Activated CD8-positive, alpha-beta memory T cell treated with anti-CD3 and anti-CD28 coated beads, Interleukin-2, amount 50 U/mL, for 24 hours (primary cell): Measurements from ENCODE around the gene MYORG.

Experiments
- DNase-seq: peaks from one replicate; pipeline ENCODE4 v3.0.0-alpha.2; 2020; ENCODE audit errors: extremely low read depth

Gene MYORG

GRCh38 chr9:34384368-34385165 lies 7.9 kb upstream of the MYORG start:
- DNase-seq, result no peak

GRCh38 chr9:34383904-34384303 lies 7.2 kb upstream of the MYORG start:
- no peak for DNase-seq

GRCh38 chr9:34382879-34383278 lies 6.2 kb upstream of the MYORG start:
- no peak for DNase-seq

GRCh38 chr9:34382054-34382453 lies 5.4 kb upstream of the MYORG start:
- no peak for DNase-seq

GRCh38 chr9:34381323-34381722 lies 4.6 kb upstream of the MYORG start:
- no peak for DNase-seq

- peak; percentile 23 for DNase-seq
Measured at GRCh38 chr9:34380511-34381315, 4.0 kb upstream of the MYORG start.

GRCh38 chr9:34380034-34380510 lies 3.4 kb upstream of the MYORG start:
- no peak for DNase-seq

- DNase-seq, result peak; percentile 80
Measured at GRCh38 chr9:34379334-34380033, 2.8 kb upstream of the MYORG start.

GRCh38 chr9:34378376-34379060 lies 1.8 kb upstream of the MYORG start:
- DNase-seq, result no peak

GRCh38 chr9:34377404-34377746 lies 677 bp upstream of the MYORG start:
- DNase-seq, result no peak

- no peak for DNase-seq
Measured at GRCh38 chr9:34375901-34376595, 650 bp downstream of the MYORG start.

GRCh38 chr9:34374905-34375552 lies 1.7 kb downstream of the MYORG start:
- DNase-seq, result no peak

- DNase-seq, result no peak
Measured at GRCh38 chr9:34374339-34374738, 2.4 kb downstream of the MYORG start.

GRCh38 chr9:34373749-34374148 lies 2.9 kb downstream of the MYORG start:
- no peak for DNase-seq

GRCh38 chr9:34372467-34373011 lies 4.2 kb downstream of the MYORG start:
- DNase-seq, result no peak

- no peak for DNase-seq
Measured at GRCh38 chr9:34371886-34372466, 4.7 kb downstream of the MYORG start.

GRCh38 chr9:34370970-34371880 lies 5.5 kb downstream of the MYORG start:
- DNase-seq, result no peak

GRCh38 chr9:34370335-34370969 lies 6.2 kb downstream of the MYORG start:
- no peak for DNase-seq
